ENCODE data around the gene SKP1.

DNA sequence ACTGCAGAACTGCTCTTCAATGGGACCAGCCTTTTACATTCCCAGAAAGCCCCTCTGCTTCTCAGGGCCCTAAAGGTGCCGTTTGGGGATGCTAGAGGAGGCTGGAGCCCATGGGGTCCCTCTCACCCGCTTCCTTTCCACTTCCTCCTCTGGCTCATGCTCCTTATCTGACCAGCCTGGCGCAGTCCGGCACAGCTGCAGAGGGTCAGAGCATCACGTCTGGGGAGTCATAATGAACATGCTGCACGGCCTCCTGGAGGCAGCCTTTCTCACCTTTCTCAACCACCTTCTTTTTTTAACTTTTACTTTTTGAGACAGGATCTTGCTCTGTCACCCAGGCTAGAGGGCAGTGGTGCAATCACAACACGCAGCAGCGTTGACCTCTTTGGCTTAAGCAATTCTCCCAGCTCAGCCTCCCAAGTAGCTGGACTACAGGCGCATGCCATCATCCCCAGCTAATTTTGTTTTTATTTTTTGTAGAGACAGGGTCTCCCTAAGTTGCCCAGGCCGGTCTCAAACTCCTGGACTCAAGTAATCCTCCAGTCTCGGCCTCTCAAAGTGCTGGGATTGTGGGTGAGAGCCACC lies 77.4 kb downstream of the SKP1 start:
- TF ChIP-seq, protein P1, sequence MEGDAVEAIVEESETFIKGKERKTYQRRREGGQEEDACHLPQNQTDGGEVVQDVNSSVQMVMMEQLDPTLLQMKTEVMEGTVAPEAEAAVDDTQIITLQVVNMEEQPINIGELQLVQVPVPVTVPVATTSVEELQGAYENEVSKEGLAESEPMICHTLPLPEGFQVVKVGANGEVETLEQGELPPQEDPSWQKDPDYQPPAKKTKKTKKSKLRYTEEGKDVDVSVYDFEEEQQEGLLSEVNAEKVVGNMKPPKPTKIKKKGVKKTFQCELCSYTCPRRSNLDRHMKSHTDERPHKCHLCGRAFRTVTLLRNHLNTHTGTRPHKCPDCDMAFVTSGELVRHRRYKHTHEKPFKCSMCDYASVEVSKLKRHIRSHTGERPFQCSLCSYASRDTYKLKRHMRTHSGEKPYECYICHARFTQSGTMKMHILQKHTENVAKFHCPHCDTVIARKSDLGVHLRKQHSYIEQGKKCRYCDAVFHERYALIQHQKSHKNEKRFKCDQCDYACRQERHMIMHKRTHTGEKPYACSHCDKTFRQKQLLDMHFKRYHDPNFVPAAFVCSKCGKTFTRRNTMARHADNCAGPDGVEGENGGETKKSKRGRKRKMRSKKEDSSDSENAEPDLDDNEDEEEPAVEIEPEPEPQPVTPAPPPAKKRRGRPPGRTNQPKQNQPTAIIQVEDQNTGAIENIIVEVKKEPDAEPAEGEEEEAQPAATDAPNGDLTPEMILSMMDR (IDR thresholded peaks at IDR 0.05) = no peak
- no peak for TF ChIP-seq POLR2A (IDR thresholded peaks at IDR 0.05)
